ENCODE data around the gene PRR33. TPM values are rescaled to one million over a fixed set of nuclear protein-coding genes. Genes with fewer than 3 reads are reported as not detected.

The PRR33 gene
- polyA plus RNA-seq, 2 of the 4 experiments (the other 2 are of a cell fraction): not detected

- WGBS (ENCODE audit: missing lambda C conversion rate): 64% methylated on average over 15 of the region's 18 CpGs
- no peaks in the 10 kb centered on the region for H3K4me1 ChIP-seq
- H3K4me2 ChIP-seq: no peak overlapping the region; the same call in 2 of the 3 replicates
- ChIA-PET CTCF (interaction anchor here (0.5 to 6.3 kb wide), 18 partner anchors 12 to 269 kb away, joined by 3 to 65 read pairs (median 6); partner anchors contain the start of genes KRTAP5-6 and TNNI2), POLR2A (no interaction called here)
- DNase-seq (ENCODE audit: low read depth in 1 of 2, low spot score in 1 of 2): no peak
- no peak overlapping the region for H3K4me3 ChIP-seq
- FAIRE-seq: no peak
- H3K9me3 ChIP-seq: no peaks in the 10 kb centered on the region
- peak in 1 of 2 experiments; percentile 4; a peak in 1 of 6 replicates for ATAC-seq
- no peak overlapping the region for H3K27ac ChIP-seq
- TF ChIP-seq MAFK (IDR thresholded peaks at IDR 0.05; ENCODE audit: partially characterized antibody) (no peak), RCOR1 (IDR thresholded peaks at IDR 0.05; ENCODE audit: low read depth, low read length) (no peak), NPAS2 (CRISPR knock-in tag; IDR thresholded peaks at IDR 0.05; ENCODE audit: borderline replicate concordance) (no peak), FOSB (CRISPR knock-in tag; IDR thresholded peaks at IDR 0.05) (no peak), GATA3 (IDR thresholded peaks at IDR 0.05; ENCODE audit: borderline replicate concordance) (no peak), EP300 (IDR thresholded peaks at IDR 0.05) (no peak), JUNB (IDR thresholded peaks at IDR 0.05) (no peak), RNF2 (IDR thresholded peaks at IDR 0.05; ENCODE audit: borderline replicate concordance, low read depth) (no peak), CHD2 (IDR thresholded peaks at IDR 0.05; ENCODE audit: low read length, partially characterized antibody) (no peak), NR3C1 (IDR thresholded peaks at IDR 0.05) (no peak), KDM5A (IDR thresholded peaks at IDR 0.05) (no peak), ZSCAN20 (CRISPR knock-in tag; IDR thresholded peaks at IDR 0.05) (no peak), HDAC2 (IDR thresholded peaks at IDR 0.05) (no peak)
These were observed 30.0 kb upstream of the PRR33 start for GRCh38 chr11:1921574-1922141.

- ATAC-seq (peak; percentile 8 to 42; a peak in 3 of 6 replicates), DNase-seq (ENCODE audit: low read depth in 1 of 2, low spot score in 1 of 2) (no peak), FAIRE-seq (no peak)
- POLR2A ChIA-PET: no interaction called here
- no peaks in the 10 kb centered on the region for H3K4me1 ChIP-seq
- H3K27ac ChIP-seq: no peak overlapping the region
- no peak overlapping the region for H3K4me3 ChIP-seq
- TF ChIP-seq ZNF302 (CRISPR knock-in tag; IDR thresholded peaks at IDR 0.05): no peak
- TF ChIP-seq HOXA7 (CRISPR knock-in tag; IDR thresholded peaks at IDR 0.05): no peak
- TF ChIP-seq MAZ (IDR thresholded peaks at IDR 0.05; ENCODE audit: borderline replicate concordance, low read depth, low read length): no peak
- no peak for TF ChIP-seq HEYL (CRISPR knock-in tag; IDR thresholded peaks at IDR 0.05)
- no peak for TF ChIP-seq NR3C1 (IDR thresholded peaks at IDR 0.05)
- no peak for TF ChIP-seq CHD4 (IDR thresholded peaks at IDR 0.05; ENCODE audit: borderline replicate concordance)
- TF ChIP-seq KDM5A (IDR thresholded peaks at IDR 0.05): no peak
- TF ChIP-seq POLR2AphosphoS2 (conservative IDR thresholded peaks at IDR 0.05; ENCODE audit: low read length): no peak
- no peak for TF ChIP-seq ESRRA (IDR thresholded peaks at IDR 0.05; ENCODE audit: borderline replicate concordance, low read length)
- no peak for TF ChIP-seq HOXB5 (CRISPR knock-in tag; IDR thresholded peaks at IDR 0.05)
- TF ChIP-seq SMC3 (IDR thresholded peaks at IDR 0.05): no peak
- no peak for TF ChIP-seq FOSB (CRISPR knock-in tag; IDR thresholded peaks at IDR 0.05)
- WGBS (ENCODE audit: missing lambda C conversion rate): 45% methylated on average over 19 of the region's 21 CpGs
- H3K4me2 ChIP-seq: no peak overlapping the region; the same call in 2 of the 3 replicates
- no peaks in the 10 kb centered on the region for H3K9me3 ChIP-seq
- CTCF ChIA-PET: interaction anchor here (1.1 to 6.3 kb wide), 16 partner anchors 12 to 268 kb away, joined by 3 to 65 read pairs (median 6); partner anchors contain the start of genes KRTAP5-6 and TNNI2
These were observed 29.3 kb upstream of the PRR33 start for GRCh38 chr11:1920909-1921573.

GRCh38 chr11:1920128-1920908 is 28.6 kb upstream of the PRR33 start:
- CTCF ChIA-PET: interaction anchor here (0.9 to 6.3 kb wide), 15 partner anchors 23 to 267 kb away, joined by 3 to 65 read pairs (median 4); partner anchors contain the start of genes KRTAP5-6 and TNNI2
- ATAC-seq (no peak), FAIRE-seq (no peak), DNase-seq (ENCODE audit: low read depth in 1 of 2, low spot score in 1 of 2) (no peak)
- POLR2A ChIA-PET: no interaction called here
- no peak overlapping the region for H3K27ac ChIP-seq
- H3K9me3 ChIP-seq: no peaks in the 10 kb centered on the region
- no peak overlapping the region for H3K4me3 ChIP-seq
- no peak overlapping the region for H3K4me2 ChIP-seq
- no peaks in the 10 kb centered on the region for H3K4me1 ChIP-seq
- 79% methylated on average over 22 of the region's 25 CpGs for WGBS (ENCODE audit: missing lambda C conversion rate)
- no peak for TF ChIP-seq BCL3 (IDR thresholded peaks at IDR 0.05)
- TF ChIP-seq HDAC2 (IDR thresholded peaks at IDR 0.05): no peak
- no peak for TF ChIP-seq EHMT2 (IDR thresholded peaks at IDR 0.05; ENCODE audit: low read depth)
- TF ChIP-seq PHF8 (IDR thresholded peaks at IDR 0.05; ENCODE audit: borderline replicate concordance, low read depth): no peak
- no peak for TF ChIP-seq CBX2 (IDR thresholded peaks at IDR 0.05; ENCODE audit: borderline replicate concordance, low read depth)
- TF ChIP-seq RARB (CRISPR knock-in tag; IDR thresholded peaks at IDR 0.05): no peak
- no peak for TF ChIP-seq BHLHE40 (IDR thresholded peaks at IDR 0.05; ENCODE audit: low read depth, low read length)
- no peak for TF ChIP-seq ZSCAN20 (CRISPR knock-in tag; IDR thresholded peaks at IDR 0.05)
- no peak for TF ChIP-seq CHD4 (IDR thresholded peaks at IDR 0.05; ENCODE audit: borderline replicate concordance)
- no peak for TF ChIP-seq EHF (CRISPR knock-in tag; IDR thresholded peaks at IDR 0.05)
- TF ChIP-seq FOXS1 (CRISPR knock-in tag; IDR thresholded peaks at IDR 0.05): no peak
- TF ChIP-seq GATA3 (IDR thresholded peaks at IDR 0.05; ENCODE audit: borderline replicate concordance): no peak
- TF ChIP-seq E2F6 (IDR thresholded peaks at IDR 0.05; ENCODE audit: borderline replicate concordance, low read depth): no peak
- TF ChIP-seq CEBPB (IDR thresholded peaks at IDR 0.05): no peak
- no peak for TF ChIP-seq ESRRA (IDR thresholded peaks at IDR 0.05; ENCODE audit: borderline replicate concordance, low read length)
- TF ChIP-seq RFX5 (IDR thresholded peaks at IDR 0.05): no peak

Measured in A549 (cell line).